B cell (primary cell): ENCODE results near the gene IL17REL.

Experiments used
- EZH2 ChIP-seq: IDR thresholded peaks from 2 replicates; pipeline ENCODE4 v1.6.1; 2012; ENCODE audit warnings: borderline replicate concordance, low read depth, mild to moderate bottlenecking, moderate library complexity, low read length; ENCODE audit not compliant: insufficient read depth, poor library complexity, severe bottlenecking
- TF ChIP-seq, protein P1 (sequence below): fragments of 200-600 bp; IDR thresholded peaks from one replicate; pipeline ENCODE4 v1.8.0; 2022; ENCODE audit warnings: antibody characterized with exemption, mild to moderate bottlenecking

- TF ChIP-seq, protein P1, sequence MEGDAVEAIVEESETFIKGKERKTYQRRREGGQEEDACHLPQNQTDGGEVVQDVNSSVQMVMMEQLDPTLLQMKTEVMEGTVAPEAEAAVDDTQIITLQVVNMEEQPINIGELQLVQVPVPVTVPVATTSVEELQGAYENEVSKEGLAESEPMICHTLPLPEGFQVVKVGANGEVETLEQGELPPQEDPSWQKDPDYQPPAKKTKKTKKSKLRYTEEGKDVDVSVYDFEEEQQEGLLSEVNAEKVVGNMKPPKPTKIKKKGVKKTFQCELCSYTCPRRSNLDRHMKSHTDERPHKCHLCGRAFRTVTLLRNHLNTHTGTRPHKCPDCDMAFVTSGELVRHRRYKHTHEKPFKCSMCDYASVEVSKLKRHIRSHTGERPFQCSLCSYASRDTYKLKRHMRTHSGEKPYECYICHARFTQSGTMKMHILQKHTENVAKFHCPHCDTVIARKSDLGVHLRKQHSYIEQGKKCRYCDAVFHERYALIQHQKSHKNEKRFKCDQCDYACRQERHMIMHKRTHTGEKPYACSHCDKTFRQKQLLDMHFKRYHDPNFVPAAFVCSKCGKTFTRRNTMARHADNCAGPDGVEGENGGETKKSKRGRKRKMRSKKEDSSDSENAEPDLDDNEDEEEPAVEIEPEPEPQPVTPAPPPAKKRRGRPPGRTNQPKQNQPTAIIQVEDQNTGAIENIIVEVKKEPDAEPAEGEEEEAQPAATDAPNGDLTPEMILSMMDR, result no peak
- no peak for TF ChIP-seq EZH2
These were observed 15.9 kb downstream of the IL17REL start for GRCh38 chr22:49996518-49997250.
